HG02571 (cell line): Measurements from ENCODE around the gene CPPED1.

Source experiments
- ATAC-seq: cut with Tn5 transposase; IDR thresholded peaks from one replicate; pipeline ENCODE4 v1.9.1; 2021; ENCODE audit warnings: mild to moderate bottlenecking, moderate library complexity; ENCODE audit not compliant: unreplicated experiment

The CPPED1 gene

DNA sequence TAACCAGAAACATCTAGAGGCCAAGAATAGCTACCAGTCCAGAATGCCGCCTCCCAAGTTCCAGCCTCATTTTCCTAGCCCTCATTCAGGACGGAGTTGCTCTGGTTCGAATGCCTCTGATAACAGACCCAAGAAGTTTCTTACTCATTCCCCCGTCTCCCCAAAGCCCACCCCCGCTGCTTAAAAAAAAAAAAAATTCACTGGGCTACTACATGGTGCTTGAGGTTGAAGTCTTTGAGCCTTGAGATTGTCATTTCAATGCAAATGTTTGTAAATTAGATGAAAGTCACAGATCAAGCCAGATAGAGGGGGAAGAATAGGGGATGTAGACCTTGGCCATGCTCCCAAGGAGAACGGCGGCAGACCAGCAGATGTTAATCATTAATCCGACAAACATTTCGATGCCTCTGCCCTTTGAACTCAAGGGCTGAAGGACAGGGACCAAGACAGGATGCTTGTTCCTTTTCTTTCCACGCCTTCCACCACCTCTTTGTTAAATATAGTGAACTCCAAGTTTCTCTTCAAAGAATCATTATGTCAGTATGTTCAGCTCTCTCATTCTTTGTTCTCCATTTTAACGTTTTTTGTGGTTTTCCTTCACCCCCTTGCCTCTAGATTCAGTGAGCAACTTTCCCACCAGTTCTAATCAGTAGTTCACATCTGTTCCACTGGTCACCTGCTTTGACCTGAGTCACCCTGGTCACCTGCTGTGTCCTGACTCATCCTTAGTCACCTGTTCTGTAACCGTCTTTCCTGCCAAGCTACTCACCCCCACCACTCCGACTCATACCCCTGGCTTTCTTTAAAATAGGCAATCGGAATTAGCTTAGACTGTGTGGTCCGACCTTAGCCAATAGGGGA, 190.3 kb downstream of the CPPED1 start:
- ATAC-seq, result no peak

GRCh38 chr16:12612598-12613101, 191.0 kb downstream of the CPPED1 start:
- ATAC-seq, result no peak

DNA sequence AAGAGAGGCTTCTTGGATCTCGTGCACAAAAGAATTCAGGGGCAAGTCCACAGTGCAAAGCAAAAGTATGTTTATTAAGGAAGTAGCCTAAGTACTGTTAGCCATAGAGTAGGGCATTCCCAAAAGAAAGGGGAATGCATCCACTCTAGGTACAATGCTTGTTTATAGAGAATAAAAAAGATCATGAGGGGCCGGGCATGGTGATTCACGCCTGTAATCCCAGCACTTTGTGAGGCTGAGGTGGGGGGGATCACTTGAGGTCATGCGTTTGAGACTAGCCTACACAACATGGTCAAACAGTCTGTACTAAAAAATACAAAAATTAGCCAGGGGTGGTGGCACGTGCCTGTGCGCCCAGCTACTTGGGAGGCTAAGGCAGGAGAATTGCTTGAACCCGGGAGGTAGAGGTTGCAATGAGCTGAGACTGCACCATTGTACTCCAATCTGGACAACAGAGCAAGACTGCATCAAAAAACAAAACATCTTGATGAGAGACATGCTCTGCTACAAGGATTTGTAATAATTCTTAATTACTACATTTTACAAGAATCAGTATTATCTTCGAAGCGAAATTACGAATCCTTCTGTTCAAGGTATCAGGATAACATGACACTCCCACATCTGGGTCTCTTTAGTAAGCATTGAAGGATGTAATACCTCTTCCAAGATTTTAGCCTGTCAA, 191.6 kb downstream of the CPPED1 start:
- ATAC-seq, result no peak

DNA sequence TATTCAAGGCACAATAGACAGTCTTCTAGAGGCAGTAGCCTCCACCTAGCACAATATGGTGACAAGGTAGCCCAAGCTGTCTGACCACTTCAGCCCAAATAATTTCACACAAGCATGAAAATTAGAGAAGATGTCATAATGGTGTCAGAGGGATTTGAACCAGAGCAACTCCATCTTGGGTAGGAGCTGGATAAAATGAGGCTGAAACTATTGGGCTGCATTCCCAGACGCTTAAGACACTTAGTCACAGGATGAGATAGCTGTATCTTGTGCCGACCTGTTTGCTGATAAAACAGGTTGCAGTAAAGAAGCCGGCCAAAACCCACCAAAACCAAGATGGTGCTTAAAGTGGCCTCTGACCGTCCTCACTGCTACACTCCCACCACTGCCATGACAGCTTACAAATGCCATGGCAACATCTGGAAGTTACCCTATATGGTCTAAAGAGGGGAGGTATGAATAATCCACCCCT, 192.6 kb downstream of the CPPED1 start:
- no peak for ATAC-seq

- ATAC-seq, result no peak
These were observed 193.6 kb downstream of the CPPED1 start for GRCh38 chr16:12609937-12610699.
